Left ventricle myocardium inferior (tissue), 1 donor: ENCODE data around the gene TNFRSF8. TPM values are rescaled to one million over a fixed set of nuclear protein-coding genes. Genes with fewer than 3 reads are reported as not detected.

Experiments
- DNase-seq: peaks from one replicate; pipeline ENCODE4 v3.0.0-alpha.2; 2020
- H3K27ac ChIP-seq: fragments of 200-600 bp; replicated peaks from 2 replicates; pipeline ENCODE4 v1.8.0; 2021
- H3K27me3 ChIP-seq: fragments of 200-600 bp; 2 replicates; pipeline ENCODE4 v1.8.0; 2021; ENCODE audit warnings: low read depth
- H3K36me3 ChIP-seq: fragments of 200-600 bp; 2 replicates; pipeline ENCODE4 v1.8.0; 2021
- H3K4me1 ChIP-seq: fragments of 200-600 bp; 2 replicates; pipeline ENCODE4 v1.8.0; 2021
- H3K4me3 ChIP-seq: fragments of 200-600 bp; 2 replicates; pipeline ENCODE4 v1.8.0; 2021; ENCODE audit warnings: mild to moderate bottlenecking, moderate library complexity
- H3K9me3 ChIP-seq: fragments of 200-600 bp; replicated peaks from 2 replicates; pipeline ENCODE4 v1.8.0; 2021
- CTCF ChIP-seq: fragments of 200-600 bp; IDR thresholded peaks from 2 replicates; pipeline ENCODE4 v1.8.0; 2021; ENCODE audit warnings: antibody characterized with exemption, mild to moderate bottlenecking, borderline replicate concordance
- intact Hi-C: fragments of 100-400 bp; cut with micrococcal nuclease; formaldehyde crosslinking; loops from one replicate; pipeline ENCODE4 v1.11.0; 2022
- total RNA-seq: library from RNA; stranded (reverse); fragmentation: NEBNext Ultra II Directional; extraction: Animal tissue kit (Norgen Biotek cat#: 25700); gene quantifications from one replicate; pipeline ENCODE4 v1.2.1, GENCODE V29; 2021
- donor health status: DM: no; HTN: yes; CAD: no; lungs with severe emphysema.

Gene TNFRSF8
- total RNA-seq, 1 donor from 2014 or later: 0.82 TPM

- H3K4me1 ChIP-seq: peaks cover 29% of the 10 kb centered on the region
- intact Hi-C loops: no loop called here
- no peak for DNase-seq
These were observed 71.6 kb downstream of the TNFRSF8 start for GRCh38 chr1:12134716-12135115.

GRCh38 chr1:12135612-12136011, 72.5 kb downstream of the TNFRSF8 start:
- peak overlapping the region; percentile 66 for H3K27ac ChIP-seq
- no peak for TF ChIP-seq CTCF
- no peaks in the 10 kb centered on the region for H3K36me3 ChIP-seq
- H3K4me3 ChIP-seq: no peak overlapping the region
- H3K4me1 ChIP-seq: peaks cover 29% of the 10 kb centered on the region
- intact Hi-C loops: no loop called here
- no peaks in the 10 kb centered on the region for H3K9me3 ChIP-seq
- H3K27me3 ChIP-seq: no peaks in the 10 kb centered on the region
- DNase-seq: peak; percentile 64

More at GRCh38 chr1:12134716-12135115, 71.6 kb downstream of the TNFRSF8 start:
- Histone ChIP-seq H3K27ac (peak overlapping the region; percentile 66), H3K4me3 (no peak overlapping the region), H3K27me3 (no peaks in the 10 kb centered on the region), H3K9me3 (no peaks in the 10 kb centered on the region), H3K36me3 (no peaks in the 10 kb centered on the region)
- no peak for TF ChIP-seq CTCF

- H3K9me3 ChIP-seq: no peaks in the 10 kb centered on the region
- no peak for TF ChIP-seq CTCF
- no peak overlapping the region for H3K4me3 ChIP-seq
- no peak overlapping the region for H3K27ac ChIP-seq
- peaks cover 23% of the 10 kb centered on the region for H3K4me1 ChIP-seq
- DNase-seq: no peak
- no peaks in the 10 kb centered on the region for H3K27me3 ChIP-seq
- intact Hi-C loops: no loop called here
- no peaks in the 10 kb centered on the region for H3K36me3 ChIP-seq
These were observed 74.0 kb downstream of the TNFRSF8 start for GRCh38 chr1:12136916-12137610.

- no peak for TF ChIP-seq CTCF
- Histone ChIP-seq H3K27me3 (no peaks in the 10 kb centered on the region), H3K4me1 (peaks cover 22% of the 10 kb centered on the region), H3K27ac (no peak overlapping the region), H3K36me3 (no peaks in the 10 kb centered on the region), H3K4me3 (no peak overlapping the region), H3K9me3 (no peaks in the 10 kb centered on the region)
- intact Hi-C loops: no loop called here
- peak; percentile 13 for DNase-seq
These were observed 75.4 kb downstream of the TNFRSF8 start for GRCh38 chr1:12138196-12139168.

GRCh38 chr1:12140016-12140415, 76.9 kb downstream of the TNFRSF8 start:
- Histone ChIP-seq H3K36me3 (no peaks in the 10 kb centered on the region), H3K27me3 (no peaks in the 10 kb centered on the region), H3K27ac (no peak overlapping the region), H3K4me1 (peaks cover 30% of the 10 kb centered on the region), H3K9me3 (no peaks in the 10 kb centered on the region), H3K4me3 (no peak overlapping the region)
- DNase-seq: peak; percentile 0
- no peak for TF ChIP-seq CTCF
- intact Hi-C loops: no loop called here
